GM21381 (cell line): ENCODE data around the gene F2RL2.
"Not testable (repeated sequence)": the region's sequence is repeated elsewhere in the genome, so short reads cannot be mapped to it uniquely, and the experiment has no call there.

Experiments
- ATAC-seq: cut with Tn5 transposase; IDR thresholded peaks from one replicate; pipeline ENCODE4 v1.9.1; 2021; ENCODE audit warnings: mild to moderate bottlenecking, moderate library complexity; ENCODE audit not compliant: unreplicated experiment

The F2RL2 gene

GRCh38 chr5:76625087-76625815 is 2.0 kb upstream of the F2RL2 start:
- ATAC-seq: no peak

GRCh38 chr5:76622076-76622475 is 1.1 kb downstream of the F2RL2 start:
- no peak for ATAC-seq

- no peak for ATAC-seq
These were observed 3.0 kb downstream of the F2RL2 start for GRCh38 chr5:76620166-76620565.

- no peak for ATAC-seq
These were observed 5.5 kb downstream of the F2RL2 start for GRCh38 chr5:76617675-76618074.

GRCh38 chr5:76617229-76617628 is 6.0 kb downstream of the F2RL2 start:
- ATAC-seq: no peak

GRCh38 chr5:76616206-76616605 is 7.0 kb downstream of the F2RL2 start:
- no peak for ATAC-seq

GRCh38 chr5:76615759-76616158 is 7.4 kb downstream of the F2RL2 start:
- no peak for ATAC-seq

GRCh38 chr5:76612942-76613341 is 10.3 kb downstream of the F2RL2 start:
- ATAC-seq: no peak

GRCh38 chr5:76610196-76610595 is 13.0 kb downstream of the F2RL2 start:
- no peak for ATAC-seq

GRCh38 chr5:76608833-76609232 is 14.4 kb downstream of the F2RL2 start:
- ATAC-seq: no peak

- ATAC-seq: no peak
These were observed 15.8 kb downstream of the F2RL2 start for GRCh38 chr5:76607353-76607871.

- no peak for ATAC-seq
These were observed 16.5 kb downstream of the F2RL2 start for GRCh38 chr5:76606701-76607100.

- ATAC-seq: no peak
These were observed 18.4 kb downstream of the F2RL2 start for GRCh38 chr5:76604838-76605237.

GRCh38 chr5:76603991-76604390 is 19.2 kb downstream of the F2RL2 start:
- not testable (repeated sequence) for ATAC-seq

GRCh38 chr5:76602094-76602726 is 21.0 kb downstream of the F2RL2 start:
- ATAC-seq: no peak

GRCh38 chr5:76601470-76601869 is 21.7 kb downstream of the F2RL2 start:
- no peak for ATAC-seq

- no peak for ATAC-seq
These were observed 22.5 kb downstream of the F2RL2 start for GRCh38 chr5:76600716-76601115.

- no peak for ATAC-seq
These were observed 24.7 kb downstream of the F2RL2 start for GRCh38 chr5:76598531-76598930.

GRCh38 chr5:76595755-76596481 is 27.3 kb downstream of the F2RL2 start:
- ATAC-seq: no peak

- ATAC-seq: no peak
These were observed 29.1 kb downstream of the F2RL2 start for GRCh38 chr5:76594107-76594506.

- no peak for ATAC-seq
These were observed 30.5 kb downstream of the F2RL2 start for GRCh38 chr5:76592692-76593091.

GRCh38 chr5:76591366-76591765 is 31.8 kb downstream of the F2RL2 start:
- ATAC-seq: no peak
